Common myeloid progenitor, CD34-positive (primary cell): Measurements from ENCODE around the gene MRPS23.
A peak's percentile ranks its signal among the peaks of the same experiment; 100 is the strongest.

Experiments used
- CTCF ChIA-PET: fragments of 350-600 bp; sonication (Branson Sonifier 250); formaldehyde crosslinking; loops from one replicate; lab custom pipeline; 2021; ENCODE audit warnings: antibody characterized with exemption; lab: Charles Lee
- POLR2A ChIA-PET: fragments of 350-600 bp; sonication (Branson Sonifier 250); formaldehyde crosslinking; loops from one replicate; lab custom pipeline; 2021; ENCODE audit warnings: antibody characterized with exemption; lab: Charles Lee
- DNase-seq, 3 donors: peaks; one replicate each; pipeline versions ENCODE4 v3.0.0 to v3.0.0-alpha.2; 2013
- H3K27ac ChIP-seq, 2 experiments: 1 replicate in 1 of 2; 2 replicates in 1 of 2; pipeline ENCODE4 v1.7.0; 2013; ENCODE audit warnings: inconsistent platforms in 2 of 2, low read length in 2 of 2, mild to moderate bottlenecking in 2 of 2, low read depth in 1 of 2, moderate library complexity in 1 of 2; ENCODE audit not compliant: severe bottlenecking in 2 of 2, insufficient read depth in 1 of 2, poor library complexity in 1 of 2
- H3K27me3 ChIP-seq, 5 experiments: replicated peaks in 2 of 5; 1 replicate in 3 of 5; 2 replicates in 2 of 5; pipeline versions ENCODE4 v1.6.1 to v1.7.0; 2013; ENCODE audit warnings: low read length in 4 of 5, mild to moderate bottlenecking in 2 of 5, moderate library complexity in 2 of 5, inconsistent platforms in 1 of 5; ENCODE audit not compliant: insufficient read depth in 5 of 5, control insufficient read depth in 4 of 5
- H3K36me3 ChIP-seq, 4 experiments: 1 replicate in 2 of 4; 2 replicates in 2 of 4; pipeline versions ENCODE4 v1.6.1 to v1.7.0; 2013; ENCODE audit warnings: low read length in 3 of 4, control low read depth in 1 of 4, mild to moderate bottlenecking in 1 of 4; ENCODE audit not compliant: control insufficient read depth in 4 of 4, insufficient read depth in 4 of 4
- H3K4me1 ChIP-seq, 4 experiments: 1 replicate in 3 of 4; 2 replicates in 1 of 4; pipeline versions ENCODE4 v1.6.1 to v1.7.1; 2013; ENCODE audit warnings: low read length in 3 of 4, mild to moderate bottlenecking in 3 of 4, control low read depth in 1 of 4, inconsistent platforms in 1 of 4, moderate library complexity in 1 of 4; ENCODE audit not compliant: control insufficient read depth in 4 of 4, insufficient read depth in 4 of 4; ENCODE audit errors: control extremely low read depth in 1 of 4
- H3K4me3 ChIP-seq, 7 experiments: 1 replicate in 4 of 7; 2 replicates in 3 of 7; pipeline versions ENCODE4 v1.5.1 to v1.7.0; 2013; ENCODE audit warnings: mild to moderate bottlenecking in 7 of 7, low read length in 6 of 7, moderate library complexity in 6 of 7, inconsistent platforms in 2 of 7, low read depth in 2 of 7, control low read depth in 1 of 7; ENCODE audit not compliant: insufficient read depth in 4 of 7, control insufficient read depth in 1 of 7; ENCODE audit errors: extremely low read depth in 1 of 7
- H3K9me3 ChIP-seq, 5 experiments: 1 replicate in 4 of 5; 2 replicates in 1 of 5; pipeline versions ENCODE4 v1.6.1 to v1.7.1; 2013; ENCODE audit warnings: low read length in 4 of 5, mild to moderate bottlenecking in 2 of 5, inconsistent platforms in 1 of 5, low read depth in 1 of 5, moderate library complexity in 1 of 5; ENCODE audit not compliant: control insufficient read depth in 4 of 5, insufficient read depth in 2 of 5; ENCODE audit errors: control extremely low read depth in 1 of 5
- WGBS: methylation state at CpG from one replicate; pipeline ENCODE4 v1.1.5; 2013; ENCODE audit not compliant: insufficient coverage; 5-methylcytosine and 5-hydroxymethylcytosine counted together

The MRPS23 gene

GRCh38 chr17:57870283-57870635 is 20.4 kb upstream of the MRPS23 start:
- no peak overlapping the region for H3K27ac ChIP-seq
- H3K9me3 ChIP-seq, result no peaks in the 10 kb centered on the region
- no peak overlapping the region for H3K4me3 ChIP-seq
- H3K27me3 ChIP-seq, result no peaks in the 10 kb centered on the region
- H3K36me3 ChIP-seq, result no peaks in the 10 kb centered on the region
- ChIA-PET POLR2A (interaction anchor here (1.4 kb wide), 1 partner anchor 9 kb away, joined by 4 read pairs; no protein-coding TSS in a partner anchor), CTCF (interaction anchor here (0.9 to 21.3 kb wide), 8 partner anchors 3 to 130 kb away, joined by 3 to 252 read pairs (median 19); partner anchors contain the start of gene MRPS23)
- peaks cover 12 to 92% (median 89%) of the 10 kb centered on the region in 4 experiments for H3K4me1 ChIP-seq
- no peak for DNase-seq

- 89% methylated on average over 8 of the region's 9 CpGs for WGBS
- no peaks in the 10 kb centered on the region for H3K27me3 ChIP-seq
- no peaks in the 10 kb centered on the region for H3K9me3 ChIP-seq
- POLR2A ChIA-PET, result interaction anchor here (1.4 kb wide), 1 partner anchor 9 kb away, joined by 4 read pairs; no protein-coding TSS in a partner anchor
- H3K4me1 ChIP-seq, result peaks cover 12 to 90% (median 86%) of the 10 kb centered on the region in 4 experiments
- H3K4me3 ChIP-seq, result no peak overlapping the region
- CTCF ChIA-PET, result interaction anchor here (1.0 to 21.3 kb wide), 8 partner anchors 4 to 130 kb away, joined by 3 to 252 read pairs (median 19); partner anchors contain the start of gene MRPS23
- H3K27ac ChIP-seq, result no peak overlapping the region
- DNase-seq, result no peak
- H3K36me3 ChIP-seq, result no peaks in the 10 kb centered on the region
Observed at GRCh38 chr17:57869617-57870282, 19.9 kb upstream of the MRPS23 start.

GRCh38 chr17:57868910-57869616 is 19.2 kb upstream of the MRPS23 start:
- POLR2A ChIA-PET, result interaction anchor here (0.5 to 1.4 kb wide), 6 partner anchors 8 to 748 kb away, joined by 3 to 4 read pairs (median 4); partner anchors contain the start of genes MRPS23 and VEZF1
- Histone ChIP-seq H3K4me3 (peak overlapping the region in 1 of 7 experiments; percentile 4), H3K27ac (peak overlapping the region; percentile 64 to 79), H3K27me3 (no peaks in the 10 kb centered on the region), H3K9me3 (no peaks in the 10 kb centered on the region), H3K4me1 (peaks cover 12 to 83% (median 80%) of the 10 kb centered on the region in 4 experiments), H3K36me3 (no peaks in the 10 kb centered on the region)
- DNase-seq, result no peak
- CTCF ChIA-PET, result interaction anchor here (0.8 to 21.3 kb wide), 12 partner anchors 5 to 286 kb away, joined by 3 to 252 read pairs (median 7); partner anchors contain the start of gene MRPS23
- WGBS, result 60% methylated on average over 13 of the region's 13 CpGs

GRCh38 chr17:57868007-57868909 is 18.4 kb upstream of the MRPS23 start:
- no peaks in the 10 kb centered on the region for H3K36me3 ChIP-seq
- H3K4me1 ChIP-seq, result peaks cover 6 to 75% (median 72%) of the 10 kb centered on the region in 4 experiments
- 11% methylated on average over 14 of the region's 23 CpGs for WGBS
- ChIA-PET CTCF (interaction anchor here (0.6 to 21.3 kb wide), 16 partner anchors 5 to 287 kb away, joined by 3 to 252 read pairs (median 4); partner anchors contain the start of gene MRPS23), POLR2A (interaction anchor here (0.5 to 1.1 kb wide), 7 partner anchors 12 to 747 kb away, joined by 3 to 4 read pairs (median 3); partner anchors contain the start of genes MRPS23 and VEZF1)
- peak overlapping the region in 3 of 7 experiments; percentile 8 to 39 (median 17) for H3K4me3 ChIP-seq
- peak; percentile 94 to 99 (median 99) for DNase-seq
- no peaks in the 10 kb centered on the region for H3K9me3 ChIP-seq
- H3K27me3 ChIP-seq, result no peaks in the 10 kb centered on the region
- peak overlapping the region; percentile 64 to 79 for H3K27ac ChIP-seq

- Histone ChIP-seq H3K27me3 (peaks cover 0 to 5% (median under 1%) of the 10 kb centered on the region in 5 experiments), H3K9me3 (no peaks in the 10 kb centered on the region), H3K36me3 (no peaks in the 10 kb centered on the region), H3K4me1 (peaks cover 6 to 67% (median 64%) of the 10 kb centered on the region in 4 experiments), H3K4me3 (no peak overlapping the region), H3K27ac (peak overlapping the region in 1 of 2 experiments; percentile 6)
- no peak for DNase-seq
- 96% methylated on average over 9 of the region's 10 CpGs for WGBS
- ChIA-PET POLR2A (interaction anchor here (1.0 kb wide), 1 partner anchor 104 kb away, joined by 3 read pairs; no protein-coding TSS in a partner anchor), CTCF (interaction anchor here (0.6 to 21.3 kb wide), 9 partner anchors 7 to 135 kb away, joined by 3 to 252 read pairs (median 14); partner anchors contain the start of gene MRPS23)
Observed at GRCh38 chr17:57867126-57867525, 17.3 kb upstream of the MRPS23 start.

- POLR2A ChIA-PET, result interaction anchor here (1.0 kb wide), 1 partner anchor 105 kb away, joined by 3 read pairs; no protein-coding TSS in a partner anchor
- 100% methylated on average over 3 of the region's 5 CpGs for WGBS
- no peak for DNase-seq
- CTCF ChIA-PET, result interaction anchor here (1.0 to 21.3 kb wide), 8 partner anchors 7 to 132 kb away, joined by 3 to 252 read pairs (median 22); partner anchors contain the start of gene MRPS23
- Histone ChIP-seq H3K4me3 (no peak overlapping the region), H3K27me3 (peaks cover 0 to 8% (median 2%) of the 10 kb centered on the region in 5 experiments), H3K36me3 (no peaks in the 10 kb centered on the region), H3K27ac (no peak overlapping the region), H3K4me1 (peaks cover 6 to 67% (median 65%) of the 10 kb centered on the region in 4 experiments), H3K9me3 (no peaks in the 10 kb centered on the region)
Observed at GRCh38 chr17:57866723-57867122, 16.9 kb upstream of the MRPS23 start.
